Suprapubic skin (tissue), 3 donors: ENCODE measurements around the gene SIRT6.

Source experiments
- EP300 ChIP-seq: sonication (generic); formaldehyde crosslinking; IDR thresholded peaks from one replicate; pipeline ENCODE4 v1.6.1; 2017; ENCODE audit warnings: antibody characterized with exemption
- TF ChIP-seq, protein P1 (sequence below), 2 donors: fragments of 200-600 bp in 1 of 2; fragments of 450-650 bp in 1 of 2; sonication (generic) in 1 of 2; IDR thresholded peaks; one replicate each; pipeline ENCODE4 v1.5.1; 2016 to 2019; ENCODE audit warnings: antibody characterized with exemption in 2 of 2, mild to moderate bottlenecking in 1 of 2, moderate library complexity in 1 of 2

DNA sequence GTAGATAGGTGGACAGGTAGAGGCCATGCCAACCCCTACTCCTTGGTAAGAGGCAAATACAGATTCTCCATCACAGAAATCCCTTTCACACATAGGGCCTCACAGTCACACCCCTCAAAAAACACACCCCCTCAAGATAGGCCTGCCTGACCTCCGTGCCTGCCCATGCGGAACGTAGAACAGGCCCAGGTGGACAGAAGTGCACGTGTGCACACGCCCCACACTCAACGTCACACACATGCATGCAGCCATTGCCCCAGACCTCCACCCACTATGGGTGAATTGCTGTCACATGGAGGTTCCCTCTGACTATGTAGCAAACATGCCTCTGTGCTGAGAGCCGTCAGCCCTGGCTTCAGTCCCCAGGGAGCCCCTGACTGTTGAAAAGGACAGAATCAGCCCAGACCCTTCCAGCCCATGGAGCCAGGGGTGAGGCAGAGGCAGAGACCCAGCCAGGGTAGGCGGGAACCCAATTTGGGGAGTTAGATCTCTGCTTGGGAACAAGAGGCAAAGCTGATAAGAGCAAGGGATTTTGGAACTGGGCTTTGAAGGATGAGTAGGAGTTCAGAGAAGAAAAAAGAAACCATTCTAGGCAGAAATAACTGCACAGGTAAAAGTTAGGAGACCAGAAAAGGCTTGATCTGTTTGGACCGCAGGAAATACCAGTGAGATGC lies 3.2 kb upstream of the SIRT6 start:
- TF ChIP-seq, protein P1, sequence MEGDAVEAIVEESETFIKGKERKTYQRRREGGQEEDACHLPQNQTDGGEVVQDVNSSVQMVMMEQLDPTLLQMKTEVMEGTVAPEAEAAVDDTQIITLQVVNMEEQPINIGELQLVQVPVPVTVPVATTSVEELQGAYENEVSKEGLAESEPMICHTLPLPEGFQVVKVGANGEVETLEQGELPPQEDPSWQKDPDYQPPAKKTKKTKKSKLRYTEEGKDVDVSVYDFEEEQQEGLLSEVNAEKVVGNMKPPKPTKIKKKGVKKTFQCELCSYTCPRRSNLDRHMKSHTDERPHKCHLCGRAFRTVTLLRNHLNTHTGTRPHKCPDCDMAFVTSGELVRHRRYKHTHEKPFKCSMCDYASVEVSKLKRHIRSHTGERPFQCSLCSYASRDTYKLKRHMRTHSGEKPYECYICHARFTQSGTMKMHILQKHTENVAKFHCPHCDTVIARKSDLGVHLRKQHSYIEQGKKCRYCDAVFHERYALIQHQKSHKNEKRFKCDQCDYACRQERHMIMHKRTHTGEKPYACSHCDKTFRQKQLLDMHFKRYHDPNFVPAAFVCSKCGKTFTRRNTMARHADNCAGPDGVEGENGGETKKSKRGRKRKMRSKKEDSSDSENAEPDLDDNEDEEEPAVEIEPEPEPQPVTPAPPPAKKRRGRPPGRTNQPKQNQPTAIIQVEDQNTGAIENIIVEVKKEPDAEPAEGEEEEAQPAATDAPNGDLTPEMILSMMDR (IDR thresholded peaks at IDR 0.05) = no peak
- no peak for TF ChIP-seq EP300
